DMS53 treated with DMSO at 0.1 percent for 48 hours (cell line): ENCODE measurements around the gene CGAS.
"Not testable (repeated sequence)": the region's sequence is repeated elsewhere in the genome, so short reads cannot be mapped to it uniquely, and the experiment has no call there.

Experiments
- DNase-seq: peaks from one replicate; lab custom pipeline; 2025; ENCODE audit not compliant: unreplicated experiment; lab: John Stamatoyannopoulos, UW

Gene CGAS

DNA sequence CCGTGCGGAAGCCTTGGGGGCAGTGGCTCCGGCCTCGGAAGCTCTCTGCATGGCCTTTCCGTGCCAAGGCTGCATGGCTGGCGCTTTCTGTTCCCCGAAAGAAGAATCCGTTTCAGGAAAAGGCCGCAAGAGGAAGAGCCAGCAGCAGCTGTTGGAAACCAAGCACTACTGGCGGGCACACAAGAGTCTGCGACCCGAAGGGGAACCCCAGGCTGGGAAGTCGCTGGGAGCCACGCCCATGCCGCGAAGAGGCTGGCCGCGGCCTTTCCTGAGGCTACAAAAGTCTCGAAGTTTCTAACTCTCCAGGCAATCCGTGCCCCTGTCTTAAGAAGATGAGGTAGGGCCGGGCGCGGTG, at the start of gene CGAS:
Gene CGAS, minus strand, starts transcription at position 191 of the 355 bp plus-strand sequence. Its CDS starts 116 bp downstream, at position 75.
- DNase-seq = peak; percentile 62

DNA sequence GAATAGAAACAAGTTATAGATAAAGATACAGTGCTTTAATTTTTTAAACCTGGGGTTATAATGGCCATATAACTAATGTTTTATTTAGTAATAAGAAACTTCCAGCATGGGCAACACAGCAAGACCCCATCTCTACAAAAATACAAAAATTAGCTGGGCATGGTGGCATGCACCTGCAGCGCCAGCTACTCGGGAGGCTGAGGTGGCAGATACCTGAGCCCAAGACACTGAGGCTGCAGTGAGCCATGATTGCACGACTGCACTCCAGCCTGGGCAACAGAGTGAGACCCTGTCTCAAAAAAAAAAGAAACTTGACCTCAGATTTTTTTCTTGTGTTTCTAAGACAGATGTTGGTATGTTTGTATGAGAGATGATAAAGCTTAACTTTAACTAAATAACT, 45.8 kb upstream of the CGAS start:
- DNase-seq = no peak

DNA sequence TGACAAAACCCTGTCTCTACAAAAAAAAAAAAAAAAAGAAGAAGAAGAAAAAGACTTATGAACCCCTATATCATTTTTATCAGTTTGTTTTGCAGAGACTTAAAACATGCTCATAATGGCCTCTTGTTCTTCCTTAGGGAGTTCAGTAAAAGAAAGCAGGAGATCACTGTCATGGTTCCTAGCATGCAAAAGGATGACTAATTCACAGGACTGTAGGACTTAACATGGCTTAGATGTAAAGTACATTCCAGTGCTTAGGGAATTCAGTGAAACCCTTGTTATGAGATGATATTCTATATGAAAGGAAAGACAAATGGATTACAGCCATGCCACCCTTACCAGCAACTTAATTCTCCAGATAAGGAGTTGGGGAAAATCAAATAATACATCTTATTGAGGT, 39.3 kb upstream of the CGAS start:
- no peak for DNase-seq

DNA sequence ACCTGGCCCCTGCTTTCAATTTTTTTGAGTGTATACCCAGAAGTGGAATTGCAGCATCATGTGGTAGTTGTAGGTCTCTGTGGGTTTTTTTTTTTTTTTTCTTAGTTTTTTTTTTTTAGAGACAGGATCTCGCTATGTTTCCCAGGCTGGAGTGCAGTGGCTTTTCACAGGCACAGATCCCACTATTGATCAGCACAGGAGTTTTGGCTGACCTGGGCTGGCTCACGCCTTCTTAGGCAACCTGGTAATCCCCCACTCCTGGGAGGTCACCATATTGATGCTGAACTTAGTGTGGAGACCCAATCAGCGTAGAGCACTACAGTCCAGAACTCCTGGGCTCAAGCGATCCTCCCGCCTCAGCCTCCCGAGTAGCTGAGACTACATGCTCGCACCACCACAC, 35.4 kb upstream of the CGAS start:
- DNase-seq = no peak

DNA sequence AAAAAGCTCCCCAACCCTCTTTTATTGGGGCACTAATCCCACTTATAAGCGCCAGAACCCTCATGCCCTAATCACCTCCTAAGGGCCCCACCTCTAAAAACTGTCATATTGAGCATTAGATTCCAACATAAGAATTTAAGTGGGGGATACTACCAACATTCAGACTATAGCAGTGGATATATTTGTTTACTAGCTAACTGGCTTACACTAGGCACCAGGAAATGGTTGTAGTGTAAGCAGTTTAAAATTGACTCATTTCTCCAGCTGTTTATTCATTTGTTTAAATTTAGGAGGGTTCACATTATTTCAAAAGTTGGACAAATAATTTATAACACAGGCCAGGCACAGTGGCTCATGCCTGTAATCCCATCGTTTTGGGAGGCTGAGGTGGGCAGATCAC, 32.3 kb upstream of the CGAS start:
- no peak for DNase-seq

DNA sequence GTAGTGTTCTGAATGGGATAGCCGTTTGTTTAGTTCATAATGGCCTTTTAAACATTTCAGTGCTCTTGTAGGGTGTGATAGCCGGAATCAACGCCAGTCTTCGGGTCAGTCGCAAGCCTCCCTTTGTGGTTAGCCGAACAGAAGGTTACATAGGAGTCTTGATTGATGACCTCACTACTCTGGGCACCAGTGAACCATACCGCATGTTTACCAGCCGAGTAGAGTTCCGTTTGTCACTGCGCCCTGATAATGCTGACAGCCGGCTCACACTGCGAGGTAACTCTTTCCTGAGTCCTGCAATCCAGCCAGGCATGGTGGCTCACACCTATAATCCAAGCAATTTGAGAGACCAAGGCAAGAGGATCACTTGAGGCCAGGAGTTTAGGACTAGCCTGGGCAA, 29.9 kb upstream of the CGAS start:
- no peak for DNase-seq

DNA sequence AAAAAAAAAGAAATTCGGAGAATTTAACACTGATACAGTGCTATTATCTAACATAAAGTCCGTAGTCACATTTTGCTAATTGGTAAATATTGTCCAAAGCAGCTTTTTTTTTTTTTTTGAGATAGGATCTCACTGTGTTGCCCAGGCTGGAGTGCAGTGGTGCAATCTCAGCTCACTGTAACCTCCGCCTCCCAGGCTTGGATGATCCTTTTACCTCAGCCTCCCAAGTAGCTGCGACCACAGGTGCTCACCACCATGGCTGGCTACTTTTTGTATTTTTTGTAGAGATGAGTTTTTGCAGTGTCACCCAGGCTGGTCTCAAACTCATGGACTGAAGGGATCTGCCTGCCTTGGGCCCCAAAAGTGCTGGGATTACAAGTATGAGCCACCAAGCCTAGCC, 25.3 kb upstream of the CGAS start:
- no peak for DNase-seq

DNA sequence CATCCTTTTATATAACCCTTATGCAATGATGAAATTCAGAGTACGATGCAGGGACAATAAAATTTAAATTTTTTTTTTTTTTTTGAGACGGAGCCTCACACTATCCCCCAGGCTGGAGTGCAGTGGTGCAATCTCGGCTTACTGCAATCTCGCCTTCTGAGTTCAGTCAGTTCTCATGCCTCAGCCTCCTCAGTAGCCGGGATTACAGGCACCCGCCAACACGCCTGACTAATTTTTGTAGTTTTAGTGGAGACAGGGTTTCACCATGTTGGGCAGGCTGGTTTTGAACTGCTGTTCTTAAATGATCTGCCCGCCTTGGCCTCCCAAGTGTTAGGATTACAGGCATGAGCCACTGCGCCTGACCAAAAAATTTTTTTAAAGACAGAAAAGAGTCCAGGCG, 24.6 kb upstream of the CGAS start:
- no peak for DNase-seq

DNA sequence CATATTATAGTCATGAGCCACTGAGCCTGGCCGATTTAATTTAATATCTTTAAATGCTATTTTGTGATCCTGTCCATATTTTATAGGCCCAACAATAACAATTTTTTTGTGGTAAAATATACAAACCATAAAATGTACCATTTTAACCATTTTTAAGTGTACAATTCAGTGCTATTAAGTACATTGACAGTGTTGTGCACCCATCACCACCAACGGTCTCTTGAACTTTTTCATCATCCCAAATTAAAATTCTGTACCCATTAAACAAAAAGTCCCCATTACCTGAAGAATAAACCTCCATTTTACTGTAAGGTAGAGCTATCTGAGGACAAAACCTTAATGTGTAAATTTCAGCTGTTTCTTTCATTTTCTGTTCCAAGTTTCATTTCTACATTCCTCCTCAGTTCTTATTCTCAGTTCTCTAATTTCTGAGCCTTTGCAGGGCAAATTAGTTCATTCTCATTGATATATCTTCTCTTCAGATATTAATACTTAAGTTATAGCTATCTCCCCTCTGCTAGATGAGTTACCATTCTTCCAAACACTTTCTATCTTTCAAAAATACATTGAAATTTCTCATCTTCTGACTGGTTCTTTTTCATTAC, 19.7 kb upstream of the CGAS start:
- no peak for DNase-seq

DNA sequence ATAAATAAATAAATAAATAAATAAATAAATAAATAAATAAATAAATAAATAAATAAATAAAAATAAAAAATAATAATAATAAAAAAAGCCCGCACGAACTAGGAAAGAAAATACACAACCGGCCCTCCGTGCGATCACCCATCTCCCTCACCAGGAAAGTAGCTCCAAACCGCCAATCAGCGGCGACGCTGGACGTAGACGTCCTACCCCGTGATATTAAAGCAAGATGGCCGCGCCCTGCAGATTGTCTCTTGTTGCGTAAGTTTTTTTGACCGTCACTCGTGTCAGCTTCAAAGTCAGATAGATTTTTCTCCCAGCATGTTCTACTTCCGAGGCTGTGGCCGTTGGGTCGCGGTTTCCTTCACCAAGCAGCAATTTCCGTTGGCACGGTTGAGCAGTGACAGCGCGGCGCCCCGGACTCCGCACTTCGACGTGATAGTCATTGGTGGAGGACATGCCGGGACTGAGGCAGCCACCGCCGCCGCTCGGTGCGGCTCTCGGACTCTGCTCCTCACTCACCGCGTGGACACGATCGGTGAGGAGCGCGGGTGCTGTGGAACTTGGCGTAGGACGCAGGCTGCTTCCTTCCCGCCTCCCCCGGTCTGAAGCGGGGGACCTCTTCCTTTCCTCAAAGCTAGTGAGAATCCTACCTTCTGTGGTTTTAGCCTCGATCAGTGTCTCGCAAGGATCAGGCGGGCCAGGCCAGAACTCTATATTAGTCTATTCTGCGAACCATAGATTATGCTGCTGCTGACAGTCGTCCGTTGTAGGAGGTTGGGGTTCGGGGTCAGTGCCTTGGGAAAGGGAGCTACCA, 9.6 kb upstream of the CGAS start, which contains the start of gene MTO1:
Gene MTO1, plus strand, starts transcription at position 201 of the 814 bp plus-strand sequence. Its CDS starts 118 bp downstream, at position 319.
- peak; percentile 84 for DNase-seq

DNA sequence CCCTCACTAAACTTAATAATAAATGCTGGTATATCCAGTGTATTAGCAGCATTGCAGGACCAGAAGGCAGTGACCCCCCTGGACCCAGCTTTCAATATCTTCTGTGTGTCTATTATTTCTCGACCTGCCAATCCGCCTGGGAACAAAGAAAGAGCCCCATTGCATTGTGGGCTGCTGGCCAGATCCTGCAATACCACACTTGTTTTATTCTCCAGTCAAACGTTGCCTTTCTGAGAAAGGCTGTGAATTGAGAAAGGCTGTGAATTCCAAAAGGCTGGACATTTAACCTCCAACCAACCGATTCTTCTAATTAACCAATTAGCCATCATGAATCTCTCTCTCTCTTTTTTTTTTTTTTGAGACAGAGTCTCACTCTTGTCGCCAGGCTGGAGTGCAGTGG, 8.0 kb upstream of the CGAS start:
- DNase-seq = no peak

DNA sequence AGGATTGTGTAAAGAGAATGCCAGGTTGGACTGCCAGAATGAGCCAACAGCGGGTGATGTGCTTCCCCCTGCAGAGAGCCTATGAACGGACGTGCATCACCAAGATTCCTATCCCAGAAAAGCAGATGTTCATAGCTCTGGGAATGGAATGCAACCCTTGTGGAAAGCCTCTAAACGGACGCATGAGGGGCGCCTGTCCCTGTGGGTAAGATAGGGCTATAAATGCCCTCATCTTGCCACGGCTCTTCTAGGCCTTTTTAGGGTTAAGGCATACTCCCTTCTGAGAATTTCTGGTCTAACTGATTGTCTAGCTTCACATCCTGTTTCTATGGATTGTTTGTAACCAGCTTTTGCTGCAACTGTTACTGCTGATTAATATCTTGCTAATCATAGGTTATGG, 7.4 kb upstream of the CGAS start:
- DNase-seq = not testable (repeated sequence)

DNA sequence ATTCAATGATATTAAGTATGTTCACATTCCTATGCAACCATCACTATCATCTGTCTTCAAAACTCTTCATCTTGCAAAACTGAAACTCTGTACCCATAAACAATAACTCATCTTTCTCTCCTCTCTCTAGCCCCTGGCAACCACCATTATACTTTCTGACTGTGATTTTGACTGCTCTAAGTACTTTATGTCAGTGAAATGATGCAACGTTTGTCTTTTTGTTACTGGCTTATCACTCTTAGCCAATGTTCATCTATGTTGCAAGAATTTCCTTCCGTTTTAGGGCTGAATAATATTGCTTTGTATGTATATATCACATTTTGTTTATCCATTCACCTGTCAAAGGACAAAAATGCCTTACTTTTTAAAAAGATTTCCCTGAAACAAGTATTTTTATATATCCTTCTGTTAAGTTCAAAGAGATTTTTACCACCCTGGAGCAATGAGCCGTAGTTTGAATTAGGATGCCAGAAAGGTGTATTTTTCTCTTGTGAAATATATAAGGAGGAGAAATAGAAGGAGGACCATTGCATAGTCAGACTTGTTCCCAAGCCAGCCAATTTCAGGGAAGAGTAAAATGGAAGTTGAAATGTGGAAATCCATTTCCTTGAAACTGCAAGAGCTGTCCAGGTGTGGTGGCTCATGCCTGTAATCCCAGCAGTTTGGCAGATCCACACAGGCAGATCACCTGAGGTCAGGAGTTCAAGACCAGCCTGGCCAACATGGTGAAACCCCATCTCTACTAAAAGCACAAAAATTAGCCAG, 4.0 kb upstream of the CGAS start:
- DNase-seq = no peak

DNA sequence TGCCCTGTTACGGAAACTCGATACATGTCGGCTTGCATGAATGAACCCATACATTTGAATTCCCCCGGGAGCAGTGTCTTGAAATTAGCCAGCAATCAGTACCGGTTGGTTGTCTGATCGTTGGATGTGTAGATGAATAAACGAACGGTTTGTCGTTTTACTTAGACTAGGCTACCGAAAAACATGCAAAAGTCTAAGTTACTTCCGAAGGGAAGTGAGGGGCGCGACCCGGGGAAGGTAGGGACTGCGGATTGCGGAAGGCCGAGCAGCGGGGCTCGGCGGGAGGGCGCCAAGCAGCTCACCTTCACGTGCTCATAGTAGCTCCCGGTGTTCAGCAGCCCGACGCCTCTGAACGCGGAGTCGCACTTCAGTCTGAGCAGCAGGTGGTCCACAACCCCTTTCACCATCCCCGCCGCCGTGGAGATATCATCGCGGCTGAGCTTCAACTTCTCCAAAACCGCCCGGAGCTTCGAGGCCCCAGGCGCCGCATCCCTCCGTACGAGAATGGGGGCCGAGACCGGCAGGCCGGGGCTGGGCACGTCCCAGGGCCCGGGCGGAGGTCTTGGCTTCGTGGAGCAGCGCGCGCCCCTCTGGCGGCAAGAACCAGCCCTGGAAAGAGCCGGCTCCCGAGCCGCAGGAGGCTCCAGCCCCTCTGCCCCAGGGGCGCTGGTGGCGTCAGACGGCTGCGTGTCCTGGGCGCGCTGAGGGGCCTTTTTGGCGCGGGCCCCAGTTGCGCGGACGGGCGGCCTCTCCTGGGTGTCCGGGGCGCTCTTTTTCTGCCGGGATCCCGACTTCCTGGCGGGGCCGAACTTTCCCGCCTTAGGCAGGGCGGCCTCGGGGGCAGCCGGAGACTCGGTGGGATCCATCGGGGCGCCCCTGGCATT, 632 bp downstream of the CGAS start:
- peak; percentile 62 for DNase-seq

DNA sequence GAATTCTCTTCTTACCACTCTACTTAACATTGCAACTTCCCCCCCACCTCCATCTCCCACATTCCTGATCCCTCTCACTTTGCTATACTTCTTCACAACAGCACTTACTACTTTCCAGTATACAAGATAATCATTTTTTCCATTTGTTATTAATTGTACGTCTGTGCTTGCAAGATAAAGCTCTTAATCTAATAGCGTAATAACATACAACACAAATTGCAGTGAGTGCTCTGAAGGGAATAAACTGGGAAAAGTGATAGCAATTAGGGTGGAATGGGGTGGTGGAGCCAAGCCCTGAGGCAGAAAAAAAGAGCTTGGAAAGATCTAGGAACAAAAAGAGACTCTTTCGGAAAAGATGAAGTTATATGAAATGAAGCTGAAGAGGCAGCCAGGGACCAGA, 8.5 kb downstream of the CGAS start:
- DNase-seq = no peak

DNA sequence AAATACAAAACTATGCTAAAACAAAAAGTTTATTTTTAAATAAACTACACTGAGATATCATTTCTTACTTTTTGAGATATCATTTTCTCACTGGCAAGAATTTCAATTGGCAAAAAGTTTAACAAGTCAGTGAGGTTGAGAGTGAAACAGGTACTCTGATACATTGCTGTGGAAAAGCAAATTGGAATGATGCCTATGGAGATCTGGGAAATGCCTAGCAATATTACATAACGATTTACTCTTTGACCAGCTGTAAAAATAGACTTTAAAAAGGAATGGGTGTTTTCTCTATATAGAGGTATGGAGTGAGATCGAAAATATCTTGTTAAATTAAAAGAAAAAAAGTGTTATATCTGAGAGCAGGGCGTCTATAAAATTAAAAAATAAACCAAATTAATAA, 16.9 kb downstream of the CGAS start:
- DNase-seq = no peak

DNA sequence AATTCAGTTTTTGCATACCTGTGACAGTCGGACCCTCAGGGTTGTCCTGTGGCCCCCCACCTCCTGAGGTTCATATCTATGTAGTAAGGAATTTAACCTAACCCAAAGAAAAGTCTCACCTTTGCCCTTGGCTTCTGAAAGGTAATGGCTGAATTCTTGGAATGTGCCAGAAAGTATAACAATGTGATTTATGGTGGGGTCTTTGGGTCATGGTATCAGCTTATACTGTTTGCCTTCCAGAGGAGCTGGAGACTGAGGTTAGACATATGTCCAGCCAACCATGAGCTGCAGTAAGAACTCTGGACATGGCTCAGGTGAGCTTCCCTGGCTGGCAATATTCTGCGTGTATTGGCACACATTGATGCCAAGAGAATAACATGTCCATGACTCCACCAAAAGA, 30.6 kb downstream of the CGAS start:
- DNase-seq = no peak

DNA sequence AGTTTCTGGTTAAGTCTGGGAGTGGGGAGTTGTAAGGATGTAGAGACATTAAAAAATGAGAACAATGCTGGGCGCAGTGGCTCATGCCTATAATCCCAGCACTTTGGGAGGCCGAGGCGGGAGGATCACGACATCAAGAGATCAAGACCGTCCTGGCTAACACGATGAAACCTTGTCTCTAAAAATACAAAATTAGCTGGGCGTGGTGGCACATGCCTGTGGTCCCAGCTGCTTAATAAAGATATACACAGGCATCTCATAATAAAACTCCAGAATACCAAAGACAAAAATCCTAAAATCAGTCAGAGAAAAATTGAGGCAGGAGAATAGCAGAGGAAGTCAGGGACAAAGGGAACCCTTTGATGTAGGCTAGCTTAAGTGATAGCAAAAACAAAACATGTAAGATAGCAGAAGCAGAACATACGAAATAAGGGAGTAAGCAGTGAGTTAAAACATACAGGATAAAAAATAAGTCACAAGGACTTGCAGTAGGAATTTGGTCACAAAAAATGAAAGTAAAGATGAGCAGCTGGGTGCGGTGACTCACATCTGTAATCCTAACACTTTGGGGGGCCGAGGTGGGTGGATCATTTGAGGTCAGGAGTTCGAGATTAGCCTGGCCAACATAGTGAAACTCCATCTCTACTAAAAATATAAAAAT, 33.9 kb downstream of the CGAS start:
- DNase-seq = no peak

DNA sequence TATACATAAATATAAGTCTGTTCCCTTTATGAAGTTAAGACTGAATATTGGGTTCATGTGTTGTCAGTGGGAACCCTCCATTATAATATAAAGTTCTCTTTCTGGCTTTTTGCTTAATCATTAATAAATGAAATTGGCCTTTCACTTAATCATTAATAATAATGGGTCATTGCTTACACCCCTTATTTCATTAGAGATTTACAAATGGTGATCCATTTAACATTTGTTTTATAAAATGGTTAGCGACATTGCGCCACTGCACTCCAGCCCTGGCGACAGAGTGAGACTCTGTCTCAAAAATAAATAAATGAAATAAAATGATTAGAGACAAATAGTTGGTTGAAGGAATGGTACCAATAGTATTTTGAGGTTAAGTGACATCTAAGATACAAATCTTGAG, 39.0 kb downstream of the CGAS start:
- no peak for DNase-seq

DNA sequence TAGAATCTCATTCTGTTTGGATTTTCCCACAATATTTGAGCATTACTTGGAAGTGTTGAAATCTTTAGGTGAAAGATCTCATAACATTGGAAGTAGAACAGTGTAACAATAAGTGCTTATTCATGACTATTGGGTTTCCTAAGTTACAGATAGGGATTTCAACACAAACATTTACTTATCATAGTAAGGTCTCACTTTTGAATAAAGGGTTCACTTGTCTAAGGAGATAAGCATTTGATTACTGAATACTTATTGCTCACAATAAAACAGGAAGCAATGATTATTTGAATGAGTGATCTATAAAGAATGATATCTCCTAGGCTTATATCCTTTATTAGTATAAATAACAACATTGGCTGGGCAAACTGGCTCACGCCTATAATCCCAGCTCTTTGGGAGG, 42.7 kb downstream of the CGAS start:
- DNase-seq = no peak

DNA sequence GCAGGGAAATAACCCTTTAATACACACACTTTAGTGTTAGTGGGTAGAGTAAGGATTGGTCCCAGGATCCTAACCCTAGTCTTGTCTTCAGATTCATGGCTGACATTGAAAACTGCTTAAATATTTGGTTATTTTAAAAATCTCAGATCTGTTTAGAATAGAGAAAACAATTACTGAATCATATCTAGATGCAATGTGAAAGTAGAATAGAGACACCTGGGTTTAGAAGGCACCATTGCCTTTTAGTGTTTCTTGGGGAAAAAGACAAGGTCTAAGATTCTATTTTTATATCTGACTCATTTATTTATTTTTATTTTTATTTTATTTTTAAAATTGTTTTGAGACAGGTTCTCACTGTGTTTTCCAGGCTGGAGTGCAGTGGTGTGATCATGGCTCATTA, 51.4 kb downstream of the CGAS start:
- no peak for DNase-seq
